Glomerular visceral epithelial cell (primary cell): Measurements from ENCODE around the gene SEC23IP.
A peak's percentile ranks its signal among the peaks of the same experiment; 100 is the strongest.

Experiments used
- DNase-seq: peaks from one replicate; pipeline ENCODE4 v3.0.0-alpha.2; 2016; ENCODE audit errors: extremely low spot score

The SEC23IP gene

GRCh38 chr10:119940487-119940886 lies 48.0 kb downstream of the SEC23IP start:
- peak; percentile 45 for DNase-seq

- DNase-seq, result no peak
Observed at GRCh38 chr10:119942973-119943372, 50.4 kb downstream of the SEC23IP start.

GRCh38 chr10:119945805-119946204 lies 53.3 kb downstream of the SEC23IP start:
- no peak for DNase-seq

GRCh38 chr10:119947300-119947699 lies 54.8 kb downstream of the SEC23IP start:
- no peak for DNase-seq

- no peak for DNase-seq
Observed at GRCh38 chr10:119957451-119957850, 64.9 kb downstream of the SEC23IP start.

- DNase-seq, result no peak
Observed at GRCh38 chr10:119962837-119963236, 70.3 kb downstream of the SEC23IP start.

- no peak for DNase-seq
Observed at GRCh38 chr10:119967066-119967465, 74.5 kb downstream of the SEC23IP start.

- DNase-seq, result no peak
Observed at GRCh38 chr10:119969609-119970008, 77.1 kb downstream of the SEC23IP start.

- no peak for DNase-seq
Observed at GRCh38 chr10:119970107-119970506, 77.6 kb downstream of the SEC23IP start.

- DNase-seq, result no peak
Observed at GRCh38 chr10:119970963-119971362, 78.4 kb downstream of the SEC23IP start.

GRCh38 chr10:119973281-119973680 lies 80.8 kb downstream of the SEC23IP start:
- DNase-seq, result no peak

GRCh38 chr10:119976421-119976820 lies 83.9 kb downstream of the SEC23IP start:
- DNase-seq, result no peak

- DNase-seq, result no peak
Observed at GRCh38 chr10:119980956-119981750, 88.6 kb downstream of the SEC23IP start.

GRCh38 chr10:119981826-119982225 lies 89.3 kb downstream of the SEC23IP start:
- no peak for DNase-seq

GRCh38 chr10:119988333-119988732 lies 95.8 kb downstream of the SEC23IP start:
- no peak for DNase-seq

- no peak for DNase-seq
Observed at GRCh38 chr10:119989966-119990365, 97.4 kb downstream of the SEC23IP start.

GRCh38 chr10:119991066-119991465 lies 98.5 kb downstream of the SEC23IP start:
- no peak for DNase-seq

GRCh38 chr10:119991816-119992215 lies 99.3 kb downstream of the SEC23IP start:
- DNase-seq, result no peak
